Psoas muscle (tissue), 8 donors: ENCODE data around the gene BNC2. TPM values are rescaled to one million over a fixed set of nuclear protein-coding genes. Genes with fewer than 3 reads are reported as not detected.

Experiments used
- ATAC-seq, 4 donors: fragments of 200-7000 bp; cut with Tn5 transposase; one replicate each; pipeline ENCODE4 v1.9.1; 2020; ENCODE audit warnings: moderate library complexity in 3 of 4, mild to moderate bottlenecking in 2 of 4
- DNase-seq, 2 donors: peaks; one replicate each; pipeline ENCODE4 v3.0.0-alpha.2; 2020
- H3K27ac ChIP-seq: fragments of 200-600 bp; one replicate; pipeline ENCODE4 v1.8.0; 2022
- H3K27me3 ChIP-seq, 3 donors: fragments of 200-600 bp in 1 of 3; one replicate each; pipeline versions ENCODE4 v1.6.1 to v1.8.0; 2013 to 2022; ENCODE audit warnings: low read length in 2 of 3, mild to moderate bottlenecking in 2 of 3, moderate library complexity in 1 of 3; ENCODE audit not compliant: insufficient read depth in 3 of 3
- H3K36me3 ChIP-seq, 2 donors: fragments of 200-600 bp in 1 of 2; one replicate each; pipeline versions ENCODE4 v1.6.1 to v1.8.0; 2013 to 2022; ENCODE audit warnings: low read depth in 1 of 2, mild to moderate bottlenecking in 1 of 2, moderate library complexity in 1 of 2; ENCODE audit not compliant: insufficient read depth in 1 of 2
- H3K4me1 ChIP-seq: fragments of 200-600 bp; one replicate; pipeline ENCODE4 v1.8.0; 2022
- H3K4me3 ChIP-seq: fragments of 200-600 bp; one replicate; pipeline ENCODE4 v1.8.0; 2022; ENCODE audit warnings: mild to moderate bottlenecking
- H3K9me3 ChIP-seq: fragments of 200-600 bp; one replicate; pipeline ENCODE4 v1.8.0; 2022
- CTCF ChIP-seq: fragments of 200-600 bp; IDR thresholded peaks from one replicate; pipeline ENCODE4 v1.8.0; 2022; ENCODE audit warnings: antibody characterized with exemption
- WGBS, 3 donors: extraction: QIAGEN DNeasy Blood & Tissue Kit; methylation state at CpG; one replicate each; pipeline versions ENCODE4 v1.1.6 to v1.1.7; 2013; 5-methylcytosine and 5-hydroxymethylcytosine counted together
- intact Hi-C, 2 donors: fragments of 100-400 bp; cut with DNase I; formaldehyde crosslinking; loops; one replicate each; pipeline versions ENCODE4 v1.11.0 to v1.14.2; 2022
- polyA plus RNA-seq, 3 donors: library from polyadenylated mRNA; stranded (reverse); fragments of 200-250 nt; gene quantifications; one replicate each; pipeline ENCODE4 v1.2.3, GENCODE V29; 2013
- total RNA-seq, 4 donors: library from RNA; stranded (reverse); fragmentation: NEBNext Ultra II Directional in 2 of 4; extraction: Animal tissue kit (Norgen Biotek cat#: 25700) in 2 of 4; gene quantifications; one replicate each; pipeline versions ENCODE4 v1.2.1 to v1.2.4, GENCODE V29; 2021 to 2023
- donor health status: healthy with polysubstance abuse.
- donor health status: DM: no; HTN: no; CAD: no; lungs with moderate emphysema.
- donor health status: Bipolar disorder and iron deficiency.
- donor health status: healthy.
- donor health status: DM: yes; HTN: yes; CAD: no.
- donor health status: DM: no; HTN: no; CAD: no.
- donor health status: DM: no; HTN: no; CAD: no.
- donor health status: DM: yes; HTN: yes; CAD: no.

The BNC2 gene
- total and polyA plus RNA-seq, 7 donors, result 1.3 to 168 (median 44.1) TPM

- DNase-seq, result no peak
These were observed 242.9 kb downstream of the BNC2 start for GRCh38 chr9:16627521-16627920.

GRCh38 chr9:16626577-16627130 is 243.8 kb downstream of the BNC2 start:
- peak overlapping the region; percentile 44 for H3K4me3 ChIP-seq
- no peaks in the 10 kb centered on the region for H3K9me3 ChIP-seq
- peak; percentile 93 to 96 (median 95) for ATAC-seq
- intact Hi-C loops, result loop anchor here in 1 of 2 donors (10.0 kb wide), 1 partner anchor 98 kb away; no protein-coding TSS in a partner anchor
- H3K36me3 ChIP-seq, result no peaks in the 10 kb centered on the region
- DNase-seq, result peak; percentile 18 to 72
- H3K4me1 ChIP-seq, result peaks cover 35% of the 10 kb centered on the region
- H3K27ac ChIP-seq, result peak overlapping the region; percentile 81
- no peak for TF ChIP-seq CTCF
- WGBS, 3 donors, result 19 to 27% (median 25%) methylated on average over 13 of the region's 13 CpGs
- H3K27me3 ChIP-seq, result no peaks in the 10 kb centered on the region

More at GRCh38 chr9:16627521-16627920, 242.9 kb downstream of the BNC2 start:
- peak overlapping the region; percentile 81 for H3K27ac ChIP-seq
- H3K36me3 ChIP-seq, result no peaks in the 10 kb centered on the region
- no peak overlapping the region for H3K4me3 ChIP-seq
- no peak for ATAC-seq
- no peaks in the 10 kb centered on the region for H3K27me3 ChIP-seq
- TF ChIP-seq CTCF, result no peak
- peaks cover 35% of the 10 kb centered on the region for H3K4me1 ChIP-seq
- WGBS, 3 donors, result 58 to 82% (median 58%) methylated on average over 2 of the region's 2 CpGs
- intact Hi-C loops, result loop anchor here in 1 of 2 donors (10.0 kb wide), 1 partner anchor 97 kb away; no protein-coding TSS in a partner anchor
- no peaks in the 10 kb centered on the region for H3K9me3 ChIP-seq

GRCh38 chr9:16625811-16626210 is 244.7 kb downstream of the BNC2 start:
- DNase-seq (no peak), ATAC-seq (peak in 2 of 4 donors; percentile 10 to 13)
- 62 to 81% (median 78%) methylated on average over 1 of the region's 1 CpG for WGBS, 3 donors
- H3K36me3 ChIP-seq, result no peaks in the 10 kb centered on the region
- no peaks in the 10 kb centered on the region for H3K27me3 ChIP-seq
- H3K27ac ChIP-seq, result peak overlapping the region; percentile 81
- intact Hi-C loops, result loop anchor here in 1 of 2 donors (10.0 kb wide), 1 partner anchor 99 kb away; no protein-coding TSS in a partner anchor
- no peak for TF ChIP-seq CTCF
- H3K4me3 ChIP-seq, result no peak overlapping the region
- H3K4me1 ChIP-seq, result peaks cover 38% of the 10 kb centered on the region
- H3K9me3 ChIP-seq, result no peaks in the 10 kb centered on the region

GRCh38 chr9:16625161-16625631 is 245.3 kb downstream of the BNC2 start:
- H3K36me3 ChIP-seq, result no peaks in the 10 kb centered on the region
- intact Hi-C loops, result loop anchor here in 1 of 2 donors (10.0 kb wide), 1 partner anchor 100 kb away; no protein-coding TSS in a partner anchor
- H3K9me3 ChIP-seq, result no peaks in the 10 kb centered on the region
- no peak for DNase-seq
- no peak for ATAC-seq
- H3K4me1 ChIP-seq, result peaks cover 42% of the 10 kb centered on the region
- 46 to 60% (median 49%) methylated on average over 9 of the region's 9 CpGs for WGBS, 3 donors
- H3K27ac ChIP-seq, result peak overlapping the region; percentile 81
- no peaks in the 10 kb centered on the region for H3K27me3 ChIP-seq
- no peak for TF ChIP-seq CTCF
- H3K4me3 ChIP-seq, result no peak overlapping the region
